Stimulated activated CD8-positive, alpha-beta memory T cell treated with anti-CD3 and anti-CD28 coated beads, Interleukin-12 subunit alpha, Interleukin-12 subunit beta, amount 100 ng/mL, for 24 hours (primary cell): ENCODE measurements around the gene KLHL7.
"Not testable (repeated sequence)": the region's sequence is repeated elsewhere in the genome, so short reads cannot be mapped to it uniquely, and the experiment has no call there.

Experiments used
- DNase-seq: peaks from one replicate; pipeline ENCODE4 v3.0.0-alpha.2; 2020; ENCODE audit errors: extremely low read depth

KLHL7 gene

DNA sequence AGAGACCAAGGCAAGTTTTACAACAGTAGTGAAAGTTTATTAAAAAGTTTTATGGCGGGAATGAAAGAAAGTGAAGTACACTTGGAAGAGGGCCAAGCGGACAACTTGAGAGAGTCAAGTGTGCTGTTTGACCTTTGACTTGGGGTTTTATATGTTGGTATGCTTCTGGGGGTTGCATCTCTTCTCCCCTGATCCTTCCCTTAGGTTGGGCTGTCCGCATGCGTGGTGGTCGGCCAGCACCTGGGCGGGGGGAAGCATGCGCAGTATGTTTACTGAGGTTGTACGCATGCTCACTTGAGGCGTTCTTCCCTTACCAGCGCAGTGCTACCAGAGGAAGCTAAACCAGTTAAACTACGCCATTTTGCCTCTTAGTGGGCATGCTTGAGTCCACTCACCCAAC is 108.2 kb downstream of the KLHL7 start:
- no peak for DNase-seq

DNA sequence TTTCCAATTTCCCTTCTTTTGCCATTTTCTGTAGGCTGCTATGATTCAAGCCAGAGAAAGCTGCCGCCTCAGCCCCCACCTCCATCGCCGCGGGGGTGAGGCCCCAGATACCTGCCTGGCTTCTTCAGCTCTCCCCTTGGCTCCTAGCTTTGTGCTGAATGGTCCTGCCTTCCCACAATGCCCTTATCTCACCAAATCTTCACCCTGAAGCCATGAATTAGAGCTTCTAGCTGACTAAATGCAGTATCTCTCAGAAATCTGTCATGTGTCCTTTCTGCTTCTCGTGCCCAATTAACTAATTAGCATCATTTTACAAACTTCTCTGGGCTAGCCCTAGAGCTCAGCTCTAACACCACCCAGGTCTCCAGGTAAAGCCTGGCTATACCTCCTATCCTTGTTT is 108.8 kb downstream of the KLHL7 start:
- DNase-seq: no peak

DNA sequence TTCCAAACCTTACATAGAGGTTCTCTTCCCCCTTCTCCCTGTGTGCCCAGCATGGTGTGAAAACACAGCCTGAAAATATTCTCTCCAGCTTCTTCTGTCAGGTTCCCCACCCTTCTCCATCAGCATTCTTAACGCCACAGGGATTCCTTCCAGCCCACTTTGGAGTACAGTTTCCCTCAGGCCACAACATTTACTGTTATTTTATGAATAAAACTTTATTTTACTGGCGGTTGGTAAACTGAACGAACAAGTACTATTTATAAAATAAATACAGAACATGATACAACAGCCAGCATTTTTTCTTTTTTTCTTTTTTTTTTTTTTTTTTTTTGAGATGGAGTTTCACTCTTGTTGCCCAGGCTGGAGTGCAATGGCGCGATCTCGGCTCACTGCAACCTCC is 109.4 kb downstream of the KLHL7 start:
- DNase-seq: no peak

DNA sequence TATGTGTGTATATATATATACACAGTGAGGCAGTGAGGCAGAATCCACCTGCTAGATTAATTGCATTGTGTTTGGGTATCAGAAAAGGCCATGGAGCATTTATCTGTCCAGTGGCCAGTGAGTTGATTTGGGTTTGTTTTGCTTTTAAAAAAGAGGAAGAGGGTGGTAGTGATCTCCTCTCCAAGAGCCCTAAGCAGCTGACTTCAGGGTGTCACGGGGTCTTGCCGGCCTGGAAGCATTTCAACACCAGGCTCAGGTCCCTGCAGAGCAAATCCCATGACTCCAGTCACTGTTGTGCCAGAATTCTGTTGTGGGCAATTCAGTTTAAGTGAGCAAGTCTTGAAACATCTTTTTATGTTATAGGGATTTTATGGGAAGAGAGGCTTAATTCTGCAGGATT is 110.4 kb downstream of the KLHL7 start:
- no peak for DNase-seq

DNA sequence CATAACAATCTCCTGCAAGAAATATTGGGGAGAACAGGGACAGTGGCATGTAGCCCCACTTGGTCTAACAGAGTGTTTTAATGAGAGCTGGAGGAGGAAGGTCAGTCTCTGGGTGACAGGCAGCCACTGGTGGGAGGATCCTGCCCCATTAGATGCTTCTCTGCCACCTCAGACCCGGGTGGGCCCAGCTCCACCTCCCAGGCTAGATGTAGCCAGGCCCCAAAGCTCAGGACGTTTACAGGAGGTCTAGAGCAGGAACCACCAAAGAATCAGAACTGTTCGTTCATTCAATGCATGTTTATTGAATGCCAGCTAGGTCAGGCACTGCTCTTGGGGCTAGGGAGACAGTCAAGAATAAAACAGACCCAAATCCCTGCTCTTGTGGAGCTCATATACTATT is 112.6 kb downstream of the KLHL7 start:
- no peak for DNase-seq

DNA sequence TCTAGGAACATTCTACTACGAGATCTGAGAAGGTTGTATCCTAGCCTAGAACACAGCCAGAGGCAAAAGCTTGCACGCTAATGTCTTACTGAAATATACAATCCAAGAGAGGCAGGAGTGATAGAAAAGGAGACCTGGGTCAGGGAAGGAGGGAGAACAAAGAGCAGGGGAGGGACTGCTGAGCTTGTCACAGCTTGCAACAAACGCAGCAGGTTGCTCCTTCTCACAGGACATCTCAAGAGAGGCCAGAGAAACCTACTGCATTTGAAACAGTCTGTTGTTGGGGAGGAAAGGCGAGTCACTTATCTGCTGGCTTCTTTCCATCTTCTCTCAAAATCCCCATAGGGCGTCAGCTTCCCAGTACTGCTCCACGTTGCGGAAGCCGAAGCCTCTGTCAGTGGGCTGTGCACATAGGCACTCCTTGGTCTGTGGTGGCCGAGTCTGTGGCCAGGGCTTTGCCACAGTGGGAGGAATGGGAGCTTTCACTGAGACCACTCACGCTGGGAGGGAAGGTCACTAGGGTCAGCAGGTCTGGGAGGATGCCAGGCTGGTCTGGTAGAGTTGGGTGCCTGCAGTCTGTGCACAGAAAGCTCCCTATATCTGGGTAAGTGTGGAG is 115.2 kb downstream of the KLHL7 start:
- no peak for DNase-seq

DNA sequence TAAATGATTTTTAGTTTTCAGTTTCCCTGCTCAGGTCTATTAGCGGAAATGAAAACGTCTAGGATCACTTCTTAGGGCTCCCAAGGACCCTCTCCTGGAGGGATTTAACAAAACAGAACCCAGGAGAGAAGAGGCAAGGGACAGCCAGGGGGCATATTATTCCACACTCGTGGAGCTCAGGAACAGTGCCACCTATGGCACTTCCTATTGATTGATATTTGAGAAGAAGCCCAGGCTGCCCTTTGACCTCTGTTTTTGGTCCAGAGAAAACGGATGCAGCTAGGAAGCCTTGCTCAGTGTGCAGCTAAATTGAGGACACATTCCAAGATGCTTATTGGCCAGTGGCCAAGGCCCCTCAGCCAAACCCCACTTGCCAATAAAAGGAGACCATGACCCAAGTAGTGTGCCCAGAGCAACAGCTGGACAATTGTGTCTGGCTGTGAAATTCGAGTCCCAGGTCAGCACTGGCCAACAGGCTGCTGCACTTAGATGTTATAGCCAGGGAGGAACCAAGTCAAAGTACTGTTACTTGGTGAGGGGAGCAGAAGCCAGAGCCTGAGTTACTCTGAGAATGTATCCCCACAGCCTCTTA is 117.0 kb downstream of the KLHL7 start:
- no peak for DNase-seq

DNA sequence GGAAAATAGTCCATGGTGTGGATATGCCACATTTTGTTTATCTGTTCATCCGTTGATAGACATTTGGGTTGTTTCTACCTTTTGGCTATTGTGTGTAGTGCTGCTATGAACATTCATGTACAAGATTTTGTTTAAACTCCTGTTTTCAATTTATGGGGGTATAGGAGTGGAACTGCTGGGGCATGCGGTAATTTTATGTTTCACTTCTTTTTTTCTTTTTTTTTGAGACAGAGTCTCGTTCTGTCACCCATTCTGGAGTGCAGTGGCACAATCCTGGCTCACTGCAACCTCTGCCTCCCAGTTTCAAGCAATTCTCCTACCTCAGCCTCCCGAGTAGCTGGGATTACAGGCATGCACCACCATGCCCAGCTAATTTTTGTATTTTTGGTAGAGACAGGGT is 118.8 kb downstream of the KLHL7 start:
- DNase-seq: not testable (repeated sequence)

DNA sequence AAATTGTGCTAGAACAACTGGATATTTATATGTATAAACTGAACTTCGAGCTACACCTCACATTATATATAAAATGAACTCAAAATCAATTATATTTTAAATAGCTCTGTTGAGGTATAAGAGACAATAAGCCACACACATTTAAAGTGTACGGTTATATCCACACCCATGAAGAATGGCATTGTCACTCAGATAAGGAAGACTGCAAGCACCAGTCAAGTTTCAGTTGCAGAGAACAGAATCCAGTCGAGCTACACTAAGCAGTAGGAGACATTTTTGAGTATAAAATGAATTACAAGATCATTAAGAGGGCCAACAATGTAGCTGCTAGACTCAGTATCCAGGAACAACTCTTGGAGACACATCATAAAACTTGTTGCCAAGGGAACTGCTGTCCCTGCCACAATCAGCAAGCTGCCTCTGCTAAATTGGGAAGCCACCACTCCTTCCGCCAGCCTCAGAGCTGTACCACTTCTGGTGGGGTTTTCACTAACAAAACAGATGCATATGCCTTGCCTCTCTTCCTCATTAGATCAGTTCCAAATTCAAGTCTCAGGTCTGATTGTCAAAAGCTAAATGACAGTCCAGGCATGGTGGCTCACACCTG is 121.4 kb downstream of the KLHL7 start:
- DNase-seq: no peak
